ENCODE results near the gene SEPTIN1.
A peak's percentile ranks its signal among the peaks of the same experiment; 100 is the strongest.

SEPTIN1 gene, protein sequence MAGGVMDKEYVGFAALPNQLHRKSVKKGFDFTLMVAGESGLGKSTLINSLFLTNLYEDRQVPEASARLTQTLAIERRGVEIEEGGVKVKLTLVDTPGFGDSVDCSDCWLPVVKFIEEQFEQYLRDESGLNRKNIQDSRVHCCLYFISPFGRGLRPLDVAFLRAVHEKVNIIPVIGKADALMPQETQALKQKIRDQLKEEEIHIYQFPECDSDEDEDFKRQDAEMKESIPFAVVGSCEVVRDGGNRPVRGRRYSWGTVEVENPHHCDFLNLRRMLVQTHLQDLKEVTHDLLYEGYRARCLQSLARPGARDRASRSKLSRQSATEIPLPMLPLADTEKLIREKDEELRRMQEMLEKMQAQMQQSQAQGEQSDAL
- total RNA-seq: 101 to 187 (median 118) reads per million in 3 experiments

DNA sequence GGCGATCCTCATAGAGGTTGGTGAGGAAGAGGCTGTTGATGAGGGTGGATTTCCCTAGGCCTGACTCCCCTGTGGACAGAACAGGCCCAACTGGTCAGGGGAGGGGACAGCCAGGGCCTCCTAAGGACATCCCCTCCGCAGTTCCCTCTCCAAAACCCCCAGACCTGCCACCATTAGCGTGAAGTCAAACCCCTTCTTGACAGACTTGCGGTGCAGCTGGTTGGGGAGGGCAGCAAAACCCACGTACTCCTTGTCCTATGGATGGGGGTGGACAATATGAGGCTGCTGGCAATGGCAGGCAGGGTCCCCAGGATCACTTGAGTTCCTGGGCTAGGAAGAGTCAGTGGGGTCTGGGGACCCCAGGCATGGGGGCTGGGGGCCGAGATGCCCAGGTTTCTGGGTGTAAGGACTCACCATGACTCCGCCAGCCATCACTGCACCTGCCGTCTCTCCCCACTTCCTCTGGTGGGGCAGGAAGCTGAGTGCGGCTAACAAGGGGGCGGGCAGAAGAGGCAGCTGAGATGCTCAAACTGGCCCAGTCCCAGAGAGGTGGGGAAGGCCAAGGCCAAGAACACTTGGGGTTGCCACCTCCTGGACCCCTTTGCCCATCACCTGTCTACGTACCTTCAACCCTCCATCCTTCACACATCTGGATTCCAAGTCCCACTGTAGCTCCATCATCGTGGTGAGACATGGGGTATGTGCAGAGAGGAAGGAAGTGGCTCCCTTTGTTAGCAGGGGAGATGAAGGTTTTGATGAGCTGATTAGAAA lies at the start of gene SEPTIN1:
TSS of gene SEPTIN1 (minus strand) at position 451 of the 771 bp plus-strand sequence. CDS start at position 432, 19 bp downstream.
- peak; percentile 81 for DNase-seq

DNA sequence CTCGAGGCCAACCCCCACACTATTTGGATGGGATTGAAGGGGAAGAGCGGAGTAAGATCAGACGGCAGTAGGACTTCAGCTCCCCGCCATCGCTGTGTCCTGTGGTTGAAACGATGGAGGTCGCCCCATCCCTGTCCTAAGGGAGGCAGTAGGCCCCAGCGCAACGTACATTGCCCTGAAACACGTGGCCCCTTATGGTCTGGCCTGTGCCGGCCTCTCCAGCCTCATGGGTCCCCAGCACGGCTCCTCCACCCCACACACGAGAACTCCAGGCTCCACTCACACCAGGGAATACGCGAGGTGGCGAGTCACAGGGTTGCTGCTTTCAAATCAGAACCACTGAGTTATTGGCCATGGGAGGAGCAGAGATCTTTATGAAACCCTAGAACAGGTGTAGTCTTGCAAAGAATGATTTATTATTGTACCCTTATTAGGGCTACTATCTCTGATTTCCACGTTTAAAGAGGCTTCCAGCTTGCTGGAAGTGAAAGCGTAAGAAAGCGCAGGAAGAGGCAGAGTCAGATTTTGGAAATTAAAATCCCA lies 48.1 kb upstream of the SEPTIN1 start:
- DNase-seq: no peak

DNA sequence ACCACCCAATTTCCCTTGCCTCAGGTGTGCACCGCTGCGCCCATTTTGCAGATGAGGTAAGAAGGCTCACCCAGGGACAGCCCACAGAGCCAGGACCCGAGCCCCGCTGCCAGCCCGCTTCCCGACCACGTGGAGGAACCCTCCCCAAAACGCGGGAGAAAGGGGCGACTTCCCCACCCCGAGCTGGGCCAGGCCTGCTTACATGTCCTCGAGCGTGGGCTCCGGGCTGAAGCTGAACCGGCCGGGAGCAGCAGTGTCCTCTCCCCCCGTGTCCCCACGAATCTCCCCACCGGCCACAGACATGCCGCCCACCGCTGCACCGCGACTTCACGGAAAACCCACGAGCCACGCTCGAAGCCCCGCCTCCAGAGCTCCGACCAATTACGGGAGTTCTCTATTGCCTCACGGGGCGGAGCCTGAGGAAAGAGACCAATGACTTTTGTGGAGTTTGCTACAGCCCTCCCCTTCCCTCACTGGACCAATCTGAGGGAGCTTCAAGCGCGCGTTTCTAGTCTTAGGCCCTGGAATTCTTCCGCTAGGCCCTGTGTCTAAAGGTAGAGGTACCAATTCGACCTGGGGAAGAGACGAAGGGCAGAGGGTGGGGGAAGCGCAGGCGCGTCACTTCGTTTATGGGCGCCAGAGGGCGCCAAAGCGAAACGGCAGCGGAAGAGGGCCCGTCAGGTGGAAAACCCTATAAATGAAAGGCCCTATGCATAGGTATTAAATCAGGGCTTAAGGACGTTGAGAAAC lies 47.5 kb upstream of the SEPTIN1 start, which contains the start of gene DCTPP1:
TSS of gene DCTPP1 (minus strand) at position 353 of the 750 bp plus-strand sequence. CDS start at position 303, 50 bp downstream.
- peak; percentile 98 for DNase-seq

DNA sequence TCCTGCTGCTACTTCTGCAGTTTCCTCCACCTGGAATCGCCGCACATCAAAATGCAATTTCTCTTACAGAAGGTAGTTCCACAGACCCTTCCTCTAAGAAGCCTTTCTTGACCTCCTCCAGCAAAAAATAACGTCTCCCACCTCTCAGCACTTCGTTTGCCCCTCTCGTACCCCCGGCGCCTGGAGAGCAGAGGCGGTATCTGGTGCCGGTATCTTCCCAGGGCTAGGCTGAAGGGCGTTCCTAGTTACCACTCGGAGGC lies 47.0 kb upstream of the SEPTIN1 start:
- DNase-seq: no peak

DNA sequence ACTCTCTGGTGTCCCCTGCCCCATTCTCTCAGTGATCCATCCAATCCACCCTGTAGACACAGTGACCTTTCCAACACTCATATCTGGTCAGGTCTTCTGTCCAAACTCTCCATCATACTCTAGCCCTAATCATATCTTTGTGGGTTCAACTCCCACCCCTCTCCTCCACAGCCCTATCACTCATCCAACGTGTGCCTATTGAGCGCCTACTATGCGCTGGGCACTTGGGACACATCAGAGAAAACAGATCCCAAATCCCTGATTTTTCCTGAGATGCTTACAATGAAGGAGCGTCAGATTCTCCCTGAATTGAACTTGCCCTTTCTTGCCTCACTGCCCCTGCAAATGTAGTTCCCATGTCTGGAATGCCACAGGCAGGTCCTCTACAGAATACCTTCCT lies 45.7 kb upstream of the SEPTIN1 start:
- no peak for DNase-seq

DNA sequence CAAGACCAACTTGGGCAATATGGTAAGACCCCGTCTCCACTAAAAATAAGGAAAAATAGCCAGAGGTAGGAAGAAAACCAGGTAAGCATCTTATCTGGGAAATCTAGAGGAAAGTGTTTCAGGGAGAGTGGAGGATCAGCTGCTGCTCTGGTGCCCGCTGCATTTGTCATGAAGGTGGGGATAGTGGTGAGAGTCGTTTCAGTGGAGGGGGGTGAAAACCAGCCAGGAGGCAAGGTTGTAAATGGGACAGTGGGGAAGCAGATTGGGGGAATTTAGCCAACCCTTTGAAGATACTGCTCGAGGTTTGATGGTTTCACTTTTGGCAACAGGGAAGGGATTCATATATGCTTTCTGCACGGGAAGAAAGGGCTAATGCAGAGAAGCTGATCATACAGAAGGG lies 38.6 kb upstream of the SEPTIN1 start:
- DNase-seq: no peak

DNA sequence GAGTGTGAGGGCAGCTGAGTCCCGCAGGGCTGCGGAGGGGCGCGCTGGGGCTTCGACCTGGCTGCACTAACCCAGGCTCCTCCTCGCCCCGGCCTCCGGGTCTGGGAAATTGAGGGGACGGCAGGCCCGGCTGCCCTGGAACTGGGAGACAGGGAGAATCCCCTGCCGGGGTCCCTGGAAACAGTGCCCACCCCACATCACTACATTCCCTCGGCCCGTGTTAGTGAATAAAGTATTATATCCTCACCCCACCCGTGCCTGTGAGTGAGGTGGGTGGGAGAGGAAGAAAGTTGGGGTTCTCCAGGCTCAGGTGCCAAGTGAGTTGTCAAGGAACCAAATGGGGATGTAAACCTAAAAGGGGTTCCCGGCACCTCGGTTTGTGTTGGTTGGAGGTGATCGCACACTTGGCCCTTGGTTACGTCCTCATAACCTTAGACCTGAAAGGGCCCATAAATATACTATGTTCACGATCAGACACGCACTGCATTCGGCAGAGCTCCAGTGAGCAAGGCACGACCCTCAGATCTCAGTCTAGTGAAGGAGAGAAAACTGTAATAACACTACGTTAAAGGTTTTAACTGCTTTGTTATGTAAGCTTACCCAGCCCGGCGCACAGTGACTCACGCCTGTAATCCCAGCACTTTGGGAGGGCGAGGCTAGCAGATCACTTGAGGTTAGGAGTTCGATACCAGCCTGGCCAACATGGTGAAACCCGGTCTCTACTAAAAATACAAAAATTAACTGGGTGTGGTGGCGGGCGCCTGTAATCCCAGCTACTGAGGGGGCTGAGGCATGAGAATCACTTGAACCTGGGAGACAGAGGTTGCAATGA lies 36.2 kb upstream of the SEPTIN1 start:
- DNase-seq: no peak

DNA sequence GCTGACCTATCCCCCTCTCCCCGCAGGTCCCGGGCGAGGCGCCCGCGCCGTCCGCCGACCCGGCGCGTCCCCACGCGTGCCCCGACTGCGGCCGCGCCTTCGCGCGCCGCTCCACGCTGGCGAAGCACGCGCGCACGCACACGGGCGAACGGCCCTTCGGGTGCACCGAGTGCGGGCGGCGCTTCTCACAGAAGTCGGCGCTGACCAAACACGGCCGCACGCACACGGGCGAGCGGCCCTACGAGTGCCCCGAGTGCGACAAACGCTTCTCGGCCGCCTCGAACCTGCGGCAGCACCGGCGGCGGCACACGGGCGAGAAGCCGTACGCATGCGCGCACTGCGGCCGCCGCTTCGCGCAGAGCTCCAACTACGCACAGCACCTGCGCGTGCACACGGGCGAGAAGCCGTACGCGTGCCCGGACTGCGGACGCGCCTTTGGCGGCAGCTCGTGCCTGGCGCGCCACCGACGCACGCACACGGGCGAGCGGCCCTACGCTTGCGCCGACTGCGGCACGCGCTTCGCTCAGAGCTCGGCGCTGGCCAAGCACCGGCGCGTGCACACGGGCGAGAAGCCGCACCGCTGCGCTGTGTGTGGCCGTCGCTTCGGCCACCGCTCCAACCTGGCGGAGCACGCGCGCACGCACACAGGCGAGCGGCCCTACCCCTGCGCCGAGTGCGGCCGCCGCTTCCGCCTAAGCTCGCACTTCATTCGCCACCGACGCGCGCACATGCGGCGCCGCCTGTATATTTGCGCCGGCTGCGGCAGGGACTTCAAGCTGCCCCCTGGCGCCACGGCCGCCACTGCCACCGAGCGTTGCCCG lies 35.4 kb upstream of the SEPTIN1 start:
- peak; percentile 89 for DNase-seq

DNA sequence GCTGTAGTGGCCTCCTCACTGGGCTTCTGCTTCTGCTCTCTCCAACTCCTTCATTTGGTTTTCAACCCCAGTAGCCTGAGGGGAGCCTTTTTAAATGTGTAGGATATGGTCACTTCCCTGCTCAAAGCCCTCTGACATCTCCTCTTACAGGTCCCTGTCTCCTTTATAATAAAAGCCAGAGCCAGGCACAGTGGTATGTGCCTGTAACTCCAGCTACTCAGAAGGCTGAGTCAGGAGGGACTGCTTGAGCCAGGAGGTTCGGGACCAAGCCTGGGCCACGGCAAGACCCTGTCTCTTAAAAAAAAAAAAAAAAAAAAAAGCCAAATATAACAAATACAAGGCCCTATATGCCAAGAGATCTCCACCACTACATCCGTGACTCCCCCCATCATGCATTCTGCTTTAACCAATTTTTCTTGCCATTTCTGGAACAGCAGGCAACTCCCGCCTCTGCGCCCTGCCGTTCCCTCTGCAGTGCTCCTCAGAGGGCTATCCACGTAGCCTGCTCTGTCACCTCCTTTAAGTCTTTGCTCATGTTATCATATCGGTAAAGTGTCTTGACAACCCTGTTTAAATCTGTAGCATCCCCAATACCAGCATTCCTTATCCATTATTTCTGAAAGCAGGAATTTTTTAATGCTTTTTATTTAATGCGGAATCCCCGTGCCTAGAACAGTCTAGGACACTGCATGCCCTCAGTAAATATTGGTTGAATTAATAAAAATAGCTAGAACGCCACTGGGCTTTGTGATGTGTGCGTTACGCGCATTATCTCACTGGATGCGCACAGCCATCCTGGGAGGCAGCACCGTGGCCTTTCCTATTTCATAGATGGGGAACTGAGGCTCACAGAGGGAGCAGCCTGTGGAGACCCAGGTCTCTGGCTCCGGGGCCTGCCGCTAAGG lies 34.5 kb upstream of the SEPTIN1 start:
- DNase-seq: no peak

DNA sequence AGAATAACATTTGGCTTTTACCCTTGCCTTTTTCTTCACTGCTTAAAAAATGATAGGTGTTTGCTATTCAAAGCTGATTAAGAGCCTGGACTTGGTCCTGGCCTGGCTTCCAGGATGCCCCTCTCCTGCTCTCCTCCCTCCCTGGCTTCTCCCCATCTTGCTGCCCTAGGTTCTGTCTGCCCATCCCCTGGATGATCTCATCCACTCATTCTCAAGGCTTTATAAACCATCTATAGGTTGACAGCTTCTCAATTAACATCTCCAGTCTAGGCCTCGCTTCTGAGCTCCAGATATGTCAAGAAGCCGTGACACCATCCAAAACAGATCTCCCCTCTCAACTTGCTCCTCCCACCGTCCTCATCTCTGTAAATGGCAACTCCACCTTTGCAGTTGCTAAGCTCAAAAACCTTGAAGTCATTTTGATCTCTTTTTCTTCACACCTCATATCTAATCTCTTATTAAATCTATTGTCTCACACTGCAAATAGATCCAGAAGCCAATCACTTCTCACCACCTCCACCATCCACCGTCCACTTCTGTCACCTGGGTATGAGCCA lies 33.8 kb upstream of the SEPTIN1 start:
- DNase-seq: no peak

DNA sequence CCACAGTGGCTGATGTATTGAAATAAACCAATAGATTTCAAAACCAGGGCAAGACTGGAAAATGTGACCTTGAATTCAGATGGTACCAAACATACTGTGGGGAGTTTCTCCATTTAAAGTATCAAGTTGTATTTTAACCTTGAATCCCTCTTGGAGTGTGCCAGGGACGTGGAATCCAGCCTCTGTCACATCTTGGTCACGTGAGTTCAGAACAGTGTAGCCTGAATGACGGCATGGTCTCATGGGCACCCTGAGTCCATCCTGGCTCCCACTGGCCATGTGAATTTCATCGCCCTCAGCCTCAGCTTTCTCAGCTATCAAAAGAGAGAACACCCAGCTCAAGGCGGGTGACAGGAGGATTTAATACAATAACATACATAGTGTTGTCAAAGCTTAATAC lies 31.8 kb upstream of the SEPTIN1 start:
- no peak for DNase-seq

DNA sequence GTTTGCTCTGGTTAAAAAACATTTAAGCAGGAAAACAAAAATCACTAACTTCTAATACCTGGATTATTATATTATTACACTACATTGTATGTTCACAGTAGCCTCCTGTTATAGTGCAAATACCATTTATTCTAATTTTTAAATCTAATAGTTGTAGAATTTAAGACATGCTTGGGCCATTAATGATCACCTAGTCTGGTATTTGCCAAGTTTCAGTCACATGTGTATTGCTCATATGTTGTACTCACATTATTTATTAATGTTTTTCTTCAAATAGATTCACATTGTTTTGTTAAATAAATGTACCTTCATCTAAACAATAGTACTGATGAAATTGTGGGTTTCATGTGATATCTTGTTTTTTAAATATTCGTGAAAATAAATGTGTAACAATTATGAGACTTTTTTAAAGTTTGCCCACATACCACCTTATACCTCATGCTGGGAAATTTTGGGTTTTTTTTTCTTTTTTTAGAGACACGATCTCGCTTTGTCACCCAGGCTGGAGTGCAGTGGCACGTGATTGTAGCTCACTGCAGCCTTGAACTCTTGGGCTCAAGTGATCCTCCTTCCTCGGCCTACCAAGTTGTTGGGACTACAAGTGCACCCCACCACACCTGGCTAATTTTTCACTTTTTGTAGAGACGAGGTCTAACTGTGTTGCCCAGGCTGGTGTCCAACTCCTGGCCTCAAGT lies 30.9 kb upstream of the SEPTIN1 start:
- DNase-seq: no peak

DNA sequence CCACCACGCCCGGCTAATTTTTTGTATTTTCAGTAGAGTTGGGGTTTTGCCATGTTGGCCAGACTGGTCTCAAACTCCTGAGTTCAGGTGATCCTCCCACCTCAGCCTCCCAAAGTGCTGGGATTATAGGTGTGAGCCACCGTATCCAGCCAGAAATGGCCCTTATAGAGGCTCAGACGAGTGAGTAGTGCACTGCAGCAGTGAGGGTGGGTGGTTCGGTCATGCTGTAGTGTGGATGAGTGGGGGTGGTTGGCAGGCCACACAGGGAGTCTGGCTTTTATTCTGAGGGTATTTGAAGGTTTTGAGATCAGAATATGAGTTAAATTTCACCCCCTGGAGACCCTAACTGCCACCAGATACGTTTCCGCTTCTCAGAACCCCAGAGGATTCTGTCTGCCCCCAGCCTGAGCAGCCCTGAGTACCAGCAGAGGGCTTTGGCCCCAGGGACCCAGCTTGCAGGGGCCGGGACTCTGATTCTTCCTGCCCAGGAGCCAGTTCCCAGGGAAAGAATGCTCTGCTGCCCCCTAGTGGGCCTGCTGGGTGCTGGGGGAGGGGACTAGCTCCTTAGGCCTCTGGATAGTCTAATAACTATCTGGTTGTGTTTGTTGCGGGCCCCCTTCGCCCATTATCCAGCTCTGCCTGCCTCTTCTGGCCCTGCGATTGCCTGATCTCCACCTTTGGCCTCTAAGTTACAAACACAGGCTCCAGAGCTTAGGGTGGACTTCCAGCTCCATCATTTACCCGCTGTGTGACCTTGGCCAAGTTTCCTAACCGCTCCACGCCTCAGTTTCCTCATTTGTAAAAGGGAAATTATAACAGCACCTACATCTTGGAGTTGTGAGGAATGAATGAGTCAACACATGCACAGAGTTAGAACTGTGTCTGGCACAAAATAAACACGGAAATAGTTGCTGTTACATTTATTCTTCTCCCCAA lies 27.0 kb upstream of the SEPTIN1 start:
- peak; percentile 85 for DNase-seq

DNA sequence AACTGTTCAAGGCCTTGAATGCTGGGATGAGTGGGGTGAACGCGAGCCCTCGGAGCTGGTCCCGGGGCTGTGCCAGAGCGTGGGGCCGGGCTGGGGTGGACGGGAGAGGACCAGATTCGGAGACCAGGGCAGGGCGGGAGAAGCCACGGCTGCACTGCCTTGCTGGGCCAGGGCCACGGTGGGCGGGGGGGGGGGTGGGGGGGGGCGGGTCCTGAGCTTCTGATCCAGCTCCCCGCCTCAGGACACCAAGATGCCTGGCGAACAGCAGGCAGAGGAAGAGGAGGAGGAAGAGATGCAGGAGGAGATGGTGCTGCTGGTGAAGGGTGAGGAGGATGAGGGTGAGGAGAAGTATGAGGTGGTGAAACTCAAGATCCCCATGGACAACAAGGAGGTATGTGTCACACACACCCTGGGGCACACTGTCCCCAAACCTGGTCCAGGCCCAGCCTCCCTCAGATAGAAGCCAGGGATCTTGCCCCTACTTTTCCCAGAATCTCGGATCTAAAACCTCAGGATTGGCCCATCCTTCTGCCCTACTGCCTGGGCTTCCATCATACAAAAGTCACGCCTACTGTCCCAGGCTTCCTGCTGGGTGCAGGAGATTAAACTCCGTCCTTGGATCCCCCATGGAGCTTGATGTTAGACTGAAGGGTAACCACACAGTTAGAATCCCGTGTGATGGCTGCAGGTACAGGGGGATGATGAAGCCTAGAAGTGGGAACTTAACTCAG lies 25.6 kb upstream of the SEPTIN1 start:
- DNase-seq: no peak

DNA sequence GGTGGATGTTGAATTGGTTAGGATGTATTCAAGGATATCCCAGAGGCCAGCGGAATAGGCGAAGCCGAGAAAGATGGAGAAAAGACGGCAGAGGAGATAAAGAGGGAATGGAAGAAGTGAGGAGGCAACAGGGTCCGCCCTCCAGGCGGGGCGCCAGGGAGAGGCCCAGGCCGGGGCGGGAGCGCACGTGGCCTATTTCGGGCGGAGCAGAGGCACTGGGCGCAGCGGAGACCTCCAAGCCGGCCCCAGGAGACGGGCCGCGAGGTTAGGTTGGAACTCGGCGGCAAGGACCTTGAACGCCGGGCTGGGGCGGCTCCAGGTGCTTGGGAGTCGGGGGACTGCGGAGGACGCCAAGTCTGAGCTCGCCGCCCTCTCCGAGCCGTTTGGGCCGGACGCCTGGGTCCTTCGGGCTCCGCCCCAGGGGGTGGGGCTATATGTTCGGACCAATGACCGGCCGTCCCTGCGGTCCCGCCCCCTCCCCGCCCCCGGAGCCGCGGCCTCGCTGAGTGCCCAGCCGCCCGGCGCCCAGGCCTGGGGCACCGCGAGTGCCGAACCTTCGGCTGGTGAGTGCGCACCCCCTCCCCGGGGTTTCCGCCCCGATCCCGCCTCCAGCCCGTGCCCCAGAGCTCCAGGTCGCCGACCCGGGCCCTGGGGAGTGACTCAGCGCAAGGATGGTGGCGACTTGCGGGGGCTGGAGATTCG lies 24.9 kb upstream of the SEPTIN1 start, which contains the start of gene ZNF771:
TSS of gene ZNF771 (plus strand) at position 505 of the 702 bp plus-strand sequence. CDS start 448 bp downstream, outside the sequence.
- peak; percentile 71 for DNase-seq

DNA sequence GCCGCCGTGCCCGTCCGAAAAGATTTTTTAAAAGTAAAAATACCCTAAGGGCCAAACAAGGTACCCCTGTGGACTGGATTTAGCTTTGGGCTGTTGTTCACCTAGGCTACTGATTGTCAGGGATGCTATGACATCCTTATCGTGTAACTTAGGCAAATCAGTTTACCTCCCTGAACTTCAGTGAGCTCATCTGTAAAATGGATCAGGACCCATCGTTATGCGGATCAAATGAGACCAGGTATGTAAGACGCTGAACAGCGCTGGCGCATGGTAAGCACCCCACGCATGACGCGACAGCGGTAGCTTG lies 24.4 kb upstream of the SEPTIN1 start:
- DNase-seq: no peak

Measured in central memory CD4-positive, alpha-beta T cell (primary cell).